A673 (cell line): Measurements from ENCODE around the gene NTNG1. TPM values are rescaled to one million over a fixed set of nuclear protein-coding genes. Genes with fewer than 3 reads are reported as not detected.

Experiments
- BruUV-seq: library from RNA; stranded (reverse); fragments of 400-500 nt; replicated peaks from 2 replicates; lab custom pipeline; 2021; lab: Mats Ljungman, UMichigan
- CTCF ChIA-PET: fragments of 300-600 bp; sonication (Branson Sonifier 250); formaldehyde crosslinking; loops from one replicate; lab custom pipeline; 2022; ENCODE audit warnings: antibody characterized with exemption; lab: Charles Lee
- POLR2A ChIA-PET: fragments of 300-600 bp; sonication (Branson Sonifier 250); formaldehyde crosslinking; loops from one replicate; lab custom pipeline; 2022; ENCODE audit warnings: antibody characterized with exemption; ENCODE audit not compliant: low non-redundant PET; lab: Charles Lee
- DNase-seq: peaks from one replicate; pipeline ENCODE4 v3.0.0-alpha.2; 2015; ENCODE audit warnings: low spot score
- H3K27ac ChIP-seq: fragments of 200-600 bp; sonication (generic); 2 replicates; pipeline ENCODE4 v1.5.1; 2016; ENCODE audit warnings: mixed run types, low read depth, mild to moderate bottlenecking, mixed read lengths, antibody characterized with exemption, low read length; ENCODE audit not compliant: poor library complexity, severe bottlenecking
- H3K27me3 ChIP-seq: fragments of 200-600 bp; sonication (generic); replicated peaks from 2 replicates; pipeline ENCODE4 v1.6.1; 2017; ENCODE audit warnings: mixed run types, low read depth, mild to moderate bottlenecking, mixed read lengths, antibody characterized with exemption, low read length; ENCODE audit not compliant: insufficient read depth, poor library complexity
- H3K36me3 ChIP-seq: fragments of 200-600 bp; sonication (generic); 2 replicates; pipeline ENCODE4 v1.6.1; 2016; ENCODE audit warnings: mixed run types, mild to moderate bottlenecking, mixed read lengths, antibody characterized with exemption, low read length; ENCODE audit not compliant: insufficient read depth, poor library complexity, severe bottlenecking
- H3K4me1 ChIP-seq: fragments of 200-600 bp; sonication (generic); 2 replicates; pipeline ENCODE4 v1.6.1; 2017; ENCODE audit warnings: mixed run types, mild to moderate bottlenecking, mixed read lengths, antibody characterized with exemption, low read length; ENCODE audit not compliant: insufficient read depth, poor library complexity, severe bottlenecking
- H3K4me3 ChIP-seq: fragments of 200-600 bp; sonication (generic); 2 replicates; pipeline ENCODE4 v1.5.1; 2016; ENCODE audit warnings: low read depth, mixed run types, mild to moderate bottlenecking, mixed read lengths, low read length; ENCODE audit not compliant: poor library complexity, severe bottlenecking
- H3K9me3 ChIP-seq: fragments of 200-600 bp; sonication (generic); 2 replicates; pipeline ENCODE4 v1.6.1; 2016; ENCODE audit warnings: mixed run types, low read depth, mild to moderate bottlenecking, mixed read lengths, antibody characterized with exemption, low read length; ENCODE audit not compliant: poor library complexity, severe bottlenecking
- CTCF ChIP-seq: fragments of 300-800, 200-600 bp; sonication (generic); conservative IDR thresholded peaks from 2 replicates; pipeline ENCODE4 v1.5.1; 2017; ENCODE audit warnings: low read depth, mild to moderate bottlenecking, antibody characterized with exemption, low read length, moderate library complexity, mixed read lengths
- EZH2 ChIP-seq: fragments of 200-600 bp; sonication (generic); IDR thresholded peaks from 2 replicates; pipeline ENCODE4 v1.6.1; 2017; ENCODE audit warnings: borderline replicate concordance, low read depth, mild to moderate bottlenecking, mixed read lengths, antibody characterized with exemption, low read length; ENCODE audit not compliant: poor library complexity, severe bottlenecking
- intact Hi-C: fragments of 100-400 bp; cut with micrococcal nuclease; formaldehyde crosslinking; loops from one replicate; pipeline ENCODE4 v1.10.0; 2022; ENCODE audit not compliant: unreplicated experiment
- total RNA-seq: library from RNA; stranded (reverse); gene quantifications from 2 replicates; pipeline ENCODE4 v1.2.3, GENCODE V29; 2021

NTNG1 gene
- total RNA-seq, 1 experiment from 2014 or later: 91.5 TPM

GRCh38 chr1:107481756-107482384 is 341.0 kb downstream of the NTNG1 start:
- CTCF ChIA-PET: no interaction called here
- Histone ChIP-seq H3K36me3 (no peaks in the 10 kb centered on the region), H3K27me3 (no peaks in the 10 kb centered on the region), H3K4me1 (no peaks in the 10 kb centered on the region), H3K27ac (no peak overlapping the region), H3K4me3 (no peak overlapping the region), H3K9me3 (no peaks in the 10 kb centered on the region)
- POLR2A ChIA-PET: no interaction called here
- intact Hi-C loops: no loop called here
- no peak for DNase-seq
- BruUV-seq: no TSS peak
- TF ChIP-seq EZH2 (no peak), CTCF (no peak)

GRCh38 chr1:107483949-107484348 is 343.1 kb downstream of the NTNG1 start:
- BruUV-seq: no TSS peak
- Histone ChIP-seq H3K4me1 (no peaks in the 10 kb centered on the region), H3K27me3 (no peaks in the 10 kb centered on the region), H3K4me3 (no peak overlapping the region), H3K27ac (no peak overlapping the region), H3K9me3 (no peaks in the 10 kb centered on the region), H3K36me3 (no peaks in the 10 kb centered on the region)
- DNase-seq: no peak
- intact Hi-C loops: no loop called here
- POLR2A ChIA-PET: no interaction called here
- no peak for TF ChIP-seq EZH2
- no peak for TF ChIP-seq CTCF
- CTCF ChIA-PET: no interaction called here

- CTCF ChIA-PET: no interaction called here
- Histone ChIP-seq H3K27me3 (no peaks in the 10 kb centered on the region), H3K4me1 (no peaks in the 10 kb centered on the region), H3K4me3 (no peak overlapping the region), H3K27ac (no peak overlapping the region), H3K9me3 (no peaks in the 10 kb centered on the region), H3K36me3 (no peaks in the 10 kb centered on the region)
- POLR2A ChIA-PET: no interaction called here
- intact Hi-C loops: no loop called here
- no TSS peak for BruUV-seq
- TF ChIP-seq EZH2: no peak
- no peak for TF ChIP-seq CTCF
- DNase-seq: no peak
Measured at GRCh38 chr1:107486349-107486748, 345.5 kb downstream of the NTNG1 start.
